GM21367 (cell line): Measurements from ENCODE around the gene CEP250.
"Not testable (repeated sequence)": the region's sequence is repeated elsewhere in the genome, so short reads cannot be mapped to it uniquely, and the experiment has no call there.

Source experiments
- ATAC-seq: cut with Tn5 transposase; IDR thresholded peaks from one replicate; pipeline ENCODE4 v1.9.1; 2021; ENCODE audit not compliant: unreplicated experiment

CEP250 gene

GRCh38 chr20:35449855-35450254, 5.5 kb upstream of the CEP250 start:
- ATAC-seq: not testable (repeated sequence)

GRCh38 chr20:35451295-35451694, 4.1 kb upstream of the CEP250 start:
- ATAC-seq: no peak

GRCh38 chr20:35453647-35454046, 1.8 kb upstream of the CEP250 start:
- no peak for ATAC-seq

GRCh38 chr20:35456700-35457099, 1.3 kb downstream of the CEP250 start:
- not testable (repeated sequence) for ATAC-seq

GRCh38 chr20:35457539-35457938, 2.1 kb downstream of the CEP250 start:
- not testable (repeated sequence) for ATAC-seq

- ATAC-seq: no peak
Measured at GRCh38 chr20:35458388-35458787, 3.0 kb downstream of the CEP250 start.

- no peak for ATAC-seq
Measured at GRCh38 chr20:35461620-35462019, 6.2 kb downstream of the CEP250 start.

GRCh38 chr20:35462351-35462750, 7.0 kb downstream of the CEP250 start:
- no peak for ATAC-seq

GRCh38 chr20:35463455-35464300, 8.3 kb downstream of the CEP250 start:
- no peak for ATAC-seq

GRCh38 chr20:35465976-35466375, 10.6 kb downstream of the CEP250 start:
- no peak for ATAC-seq

- no peak for ATAC-seq
Measured at GRCh38 chr20:35466856-35467255, 11.5 kb downstream of the CEP250 start.

GRCh38 chr20:35467339-35468224, 12.2 kb downstream of the CEP250 start:
- ATAC-seq: no peak

GRCh38 chr20:35468671-35469334, 13.4 kb downstream of the CEP250 start:
- ATAC-seq: no peak

GRCh38 chr20:35472209-35472608, 16.8 kb downstream of the CEP250 start:
- ATAC-seq: no peak

GRCh38 chr20:35473684-35474083, 18.3 kb downstream of the CEP250 start:
- ATAC-seq: no peak

- no peak for ATAC-seq
Measured at GRCh38 chr20:35474303-35474871, 19.0 kb downstream of the CEP250 start.

GRCh38 chr20:35476288-35476687, 20.9 kb downstream of the CEP250 start:
- ATAC-seq: no peak

GRCh38 chr20:35478804-35479472, 23.5 kb downstream of the CEP250 start:
- ATAC-seq: no peak

GRCh38 chr20:35479798-35480197, 24.4 kb downstream of the CEP250 start:
- no peak for ATAC-seq

GRCh38 chr20:35487479-35487878, 32.1 kb downstream of the CEP250 start:
- ATAC-seq: no peak
